ENCODE data around the gene SFXN4. TPM values are rescaled to one million over a fixed set of nuclear protein-coding genes. Genes with fewer than 3 reads are reported as not detected.
"Not testable (repeated sequence)": the region's sequence is repeated elsewhere in the genome, so short reads cannot be mapped to it uniquely, and the experiment has no call there.

SFXN4 gene
- total and polyA plus RNA-seq, 2 of the 4 experiments (the other 2 are of a cell fraction) = 12.0 to 12.5 TPM

DNA sequence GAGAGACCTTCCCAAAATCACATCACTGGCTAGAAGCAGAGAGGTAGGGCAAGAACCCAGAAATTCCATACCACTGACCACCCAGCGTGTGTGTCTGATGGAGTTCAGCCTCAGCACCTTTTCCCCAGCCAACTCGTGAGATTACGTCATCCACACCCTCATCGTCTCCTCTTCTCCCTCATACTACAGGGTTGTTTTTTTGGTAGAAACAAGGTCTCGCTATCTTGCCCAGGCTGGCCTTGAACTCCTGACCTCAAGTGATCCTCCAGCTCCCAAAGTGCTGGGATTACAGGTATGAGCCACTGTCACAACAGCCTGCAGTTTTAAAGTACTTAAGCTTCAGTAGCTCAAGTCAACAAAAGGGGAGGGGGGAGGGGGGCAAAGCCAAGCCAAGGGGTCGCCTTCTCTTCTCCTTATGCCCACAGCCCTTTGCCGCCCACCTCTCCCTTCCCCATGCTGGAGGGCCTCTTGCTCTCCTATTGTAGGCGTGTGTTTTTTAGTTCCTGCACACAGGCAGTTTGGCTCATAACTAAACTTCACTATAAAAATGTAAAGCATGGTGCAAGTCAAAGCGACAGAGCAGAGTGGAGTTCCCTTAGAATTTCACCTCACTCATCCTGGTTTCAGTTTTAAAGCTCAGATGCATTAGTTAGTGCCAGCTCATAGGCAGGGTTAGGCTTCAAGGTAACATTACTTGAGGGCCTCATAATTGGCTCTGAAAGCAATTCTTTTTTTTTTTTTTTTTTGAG is 18.3 kb upstream of the SFXN4 start:
- Histone ChIP-seq H2AFZ (replicated peaks; ENCODE audit: low read length, poor library complexity) (no peak overlapping the region), H4K8ac (ENCODE audit: low read depth in 2 of 2, low read length in 2 of 2) (no peak overlapping the region), H3K9ac (ENCODE audit: low read depth, low read length) (no peak overlapping the region), H4K5ac (ENCODE audit: low read depth, low read length) (no peak overlapping the region), H3K36me3 (ENCODE audit: control insufficient read depth, insufficient read depth, low read length) (no peaks in the 10 kb centered on the region), H2AK9ac (replicated peaks; ENCODE audit: low read depth, low read length, poor library complexity) (no peak overlapping the region), H2BK120ac (ENCODE audit: low read depth, low read length) (no peak overlapping the region), H3K23ac (ENCODE audit: low read depth, low read length) (no peak overlapping the region), H3K4me2 (ENCODE audit: low read depth, low read length) (no peak overlapping the region), H3K4ac (ENCODE audit: low read depth, low read length) (no peak overlapping the region), H3K18ac (ENCODE audit: low read depth, low read length) (no peak overlapping the region), H3K9me1 (ENCODE audit: insufficient read depth, low read length) (peaks cover 2% of the 10 kb centered on the region; the same call in 1 of the 2 replicates), H3K79me1 (ENCODE audit: low read depth in 1 of 2, low read length in 2 of 2) (peaks cover 0 to 4% of the 10 kb centered on the region in 2 experiments; a peak in 1 of 4 replicates), H2BK15ac (ENCODE audit: low read depth, low read length) (no peak overlapping the region), H2AK5ac (ENCODE audit: low read depth, low read length) (no peak overlapping the region), H3K27ac (ENCODE audit: insufficient read depth, low read length) (no peak overlapping the region), H3K4me1 (ENCODE audit: control insufficient read depth, insufficient read depth, low read length) (peaks cover 2% of the 10 kb centered on the region), H4K20me1 (ENCODE audit: insufficient read depth, low read length) (no peaks in the 10 kb centered on the region), H3K9me3 (ENCODE audit: control insufficient read depth, insufficient read depth, low read length) (no peaks in the 10 kb centered on the region), H3K27me3 (ENCODE audit: control insufficient read depth, insufficient read depth, low read length) (no peaks in the 10 kb centered on the region), H3K56ac (ENCODE audit: extremely low read depth, insufficient read depth, low read length) (no peak overlapping the region), H4K91ac (ENCODE audit: insufficient read depth, low read depth, low read length) (no peak overlapping the region), H2BK20ac (ENCODE audit: low read depth, low read length) (no peak overlapping the region), H3K4me3 (ENCODE audit: insufficient read depth, low read depth, low read length) (no peak overlapping the region), H3K14ac (replicated peaks; ENCODE audit: low read depth, low read length) (no peak overlapping the region), H2BK5ac (ENCODE audit: low read depth, low read length, poor library complexity, severe bottlenecking) (no peak overlapping the region)
- ATAC-seq (ENCODE audit: low read depth) = no peak
- DNase-seq = no peak
- TF ChIP-seq CEBPB (IDR thresholded peaks at IDR 0.05; ENCODE audit: low read depth, low read length) (peak; percentile 23; the same call in 1 of the 2 replicates), BHLHE40 (IDR thresholded peaks at IDR 0.05; ENCODE audit: low read depth, low read length) (no peak)
- in situ Hi-C loops (cut with MboI; ENCODE audit: low sequenced_read_pairs) (loop anchor here (25.0 kb wide), 2 partner anchors 447 to 678 kb away; partner anchors contain the start of gene MCMBP), dilution Hi-C loops (cut with HindIII; ENCODE audit: low sequenced_read_pairs, unreplicated experiment) (no loop called here), intact Hi-C loops (cut with micrococcal nuclease) (no loop called here)
- ChIA-PET POLR2A (ENCODE audit: unreplicated experiment) (no interaction called here), CTCF (no interaction called here)
- no CpG with 5 or more reads among the region's 9 CpGs for WGBS, 2 experiments (ENCODE audit: extremely low coverage in 2 of 2, insufficient read length in 1 of 2)
- no TSS peak for BruUV-seq (replicated peaks)

DNA sequence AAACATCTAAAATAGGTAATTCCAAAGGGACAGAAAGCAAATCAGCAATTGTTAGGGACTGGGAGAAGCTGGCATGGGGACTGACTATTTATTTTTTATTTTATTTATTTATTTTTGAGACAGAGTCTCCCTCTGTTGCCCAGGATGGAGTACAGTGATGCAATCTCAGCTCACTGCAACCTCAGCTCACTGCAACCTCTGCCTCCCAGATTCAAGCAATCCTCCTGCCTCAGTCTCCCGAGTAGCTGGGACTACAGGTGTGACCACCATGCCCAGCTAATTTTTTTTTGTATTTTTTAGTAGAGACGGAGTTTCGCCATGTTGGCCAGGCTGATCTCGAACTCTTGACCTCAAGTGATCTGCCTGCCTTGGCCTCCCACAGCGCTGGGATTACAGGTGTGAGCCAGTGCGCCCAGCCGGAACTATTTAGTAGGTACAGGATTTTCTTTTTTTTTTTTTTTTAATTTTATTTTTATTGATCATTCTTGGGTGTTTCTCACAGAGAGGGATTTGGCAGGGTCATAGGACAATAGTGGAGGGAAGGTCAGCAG is 15.4 kb upstream of the SFXN4 start:
- H3K14ac ChIP-seq (replicated peaks; ENCODE audit: low read depth, low read length); dilution Hi-C loops (cut with HindIII; ENCODE audit: low sequenced_read_pairs, unreplicated experiment); H3K27me3 ChIP-seq (ENCODE audit: control insufficient read depth, insufficient read depth, low read length); H3K9ac ChIP-seq (ENCODE audit: low read depth, low read length); H3K4me1 ChIP-seq (ENCODE audit: control insufficient read depth, insufficient read depth, low read length); H2AFZ ChIP-seq (replicated peaks; ENCODE audit: low read length, poor library complexity); H4K5ac ChIP-seq (ENCODE audit: low read depth, low read length); BruUV-seq (replicated peaks); H2AK5ac ChIP-seq (ENCODE audit: low read depth, low read length); intact Hi-C loops (cut with micrococcal nuclease); H3K4ac ChIP-seq (ENCODE audit: low read depth, low read length); H4K91ac ChIP-seq (ENCODE audit: insufficient read depth, low read depth, low read length); H3K27ac ChIP-seq (ENCODE audit: insufficient read depth, low read length); ATAC-seq (ENCODE audit: low read depth); DNase-seq; H2AK9ac ChIP-seq (replicated peaks; ENCODE audit: low read depth, low read length, poor library complexity); H3K56ac ChIP-seq (ENCODE audit: extremely low read depth, insufficient read depth, low read length); H3K23ac ChIP-seq (ENCODE audit: low read depth, low read length); H3K4me3 ChIP-seq (ENCODE audit: insufficient read depth, low read depth, low read length); H3K9me1 ChIP-seq (ENCODE audit: insufficient read depth, low read length); H2BK20ac ChIP-seq (ENCODE audit: low read depth, low read length); H4K8ac ChIP-seq (ENCODE audit: low read depth in 2 of 2, low read length in 2 of 2); H3K9me3 ChIP-seq (ENCODE audit: control insufficient read depth, insufficient read depth, low read length); H2BK5ac ChIP-seq (ENCODE audit: low read depth, low read length, poor library complexity, severe bottlenecking); H3K36me3 ChIP-seq (ENCODE audit: control insufficient read depth, insufficient read depth, low read length); H3K4me2 ChIP-seq (ENCODE audit: low read depth, low read length); H3K18ac ChIP-seq (ENCODE audit: low read depth, low read length); H2BK15ac ChIP-seq (ENCODE audit: low read depth, low read length); H2BK120ac ChIP-seq (ENCODE audit: low read depth, low read length); H4K20me1 ChIP-seq (ENCODE audit: insufficient read depth, low read length): not testable (repeated sequence)
- H3K79me1 ChIP-seq (ENCODE audit: low read depth in 1 of 2, low read length in 2 of 2) = peaks cover 19 to 27% of the 10 kb centered on the region in 2 experiments
- in situ Hi-C loops (cut with MboI; ENCODE audit: low sequenced_read_pairs) = loop anchor here (25.0 kb wide), 2 partner anchors 444 to 681 kb away; partner anchors contain the start of gene MCMBP
- no CpG with 5 or more reads among the region's 7 CpGs for WGBS, 2 experiments (ENCODE audit: extremely low coverage in 2 of 2, insufficient read length in 1 of 2)
- ChIA-PET CTCF (interaction anchor here (0.6 to 1.2 kb wide), 3 partner anchors 9 to 102 kb away, joined by 3 read pairs; no protein-coding TSS in a partner anchor), POLR2A (ENCODE audit: unreplicated experiment) (interaction anchor here (0.6 kb wide), 1 partner anchor 152 kb away, joined by 7 read pairs; no protein-coding TSS in a partner anchor)

Measured in IMR-90 (cell line).